HG02642 (cell line): ENCODE results near the gene KATNB1.
"Not testable (repeated sequence)": the region's sequence is repeated elsewhere in the genome, so short reads cannot be mapped to it uniquely, and the experiment has no call there.

Source experiments
- ATAC-seq: cut with Tn5 transposase; IDR thresholded peaks from one replicate; pipeline ENCODE4 v1.9.1; 2021; ENCODE audit warnings: mild to moderate bottlenecking; ENCODE audit not compliant: unreplicated experiment, poor library complexity

KATNB1 gene

DNA sequence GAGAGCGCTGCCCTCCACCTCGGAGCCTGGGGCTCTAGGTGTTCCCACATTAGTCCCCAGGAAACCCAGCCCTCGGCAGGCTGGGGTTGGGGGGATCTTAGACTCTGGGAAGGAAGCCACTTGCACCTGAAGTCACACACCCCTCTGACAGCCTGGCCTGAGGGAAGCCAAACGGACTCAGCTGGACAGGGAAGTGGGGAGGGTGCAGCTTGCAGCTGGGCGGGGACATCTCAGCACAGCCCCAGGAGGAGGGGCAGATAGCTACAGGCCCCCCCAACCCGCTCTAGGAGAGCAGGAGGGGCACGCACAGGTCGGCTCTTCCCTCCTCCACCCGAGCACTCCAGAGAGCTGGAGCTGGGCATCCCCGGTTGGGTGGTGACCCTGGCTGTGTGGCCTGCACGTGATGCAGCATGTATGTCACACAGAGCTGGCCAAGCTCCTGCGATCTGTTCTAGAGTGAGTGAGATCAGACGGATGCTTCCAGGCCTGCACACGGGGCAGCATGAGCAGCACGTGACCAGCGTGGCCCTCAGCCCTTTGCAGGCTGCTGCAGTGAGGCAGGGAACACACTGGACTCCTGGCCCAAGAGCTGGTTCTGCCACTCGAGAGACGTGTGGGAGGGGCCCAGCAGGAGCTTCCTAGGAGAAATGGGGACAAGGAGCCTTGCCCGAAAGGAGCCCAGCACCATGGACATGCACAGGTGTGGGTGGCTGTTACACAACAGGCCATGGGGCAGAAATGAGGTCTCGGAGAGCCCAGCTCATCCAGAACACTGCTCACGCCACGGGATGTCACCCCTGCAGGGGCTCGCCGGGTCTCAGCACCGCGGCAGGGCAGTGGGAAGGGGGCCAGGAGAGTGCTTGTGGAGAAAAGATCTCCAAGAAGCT is 51.3 kb downstream of the KATNB1 start:
- ATAC-seq: no peak

DNA sequence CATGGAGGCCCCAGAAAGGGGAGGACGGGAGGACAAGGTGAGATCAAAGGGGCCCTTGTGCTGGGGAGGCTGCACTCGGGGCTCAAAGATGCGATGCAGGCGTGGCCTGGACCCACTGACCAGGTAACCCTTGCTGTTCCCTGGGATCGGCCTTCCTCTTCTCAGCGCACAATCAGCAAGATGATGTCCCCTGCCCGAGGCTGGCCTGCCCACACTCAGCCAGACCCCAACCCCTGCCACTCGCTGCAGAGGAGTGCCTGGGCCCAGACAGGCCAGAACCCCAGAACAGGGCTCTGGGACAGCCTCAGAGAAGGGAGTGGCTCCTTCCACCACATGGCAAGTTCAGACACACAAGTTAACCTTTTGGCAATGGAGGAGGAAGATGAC is 51.9 kb downstream of the KATNB1 start:
- ATAC-seq: no peak

DNA sequence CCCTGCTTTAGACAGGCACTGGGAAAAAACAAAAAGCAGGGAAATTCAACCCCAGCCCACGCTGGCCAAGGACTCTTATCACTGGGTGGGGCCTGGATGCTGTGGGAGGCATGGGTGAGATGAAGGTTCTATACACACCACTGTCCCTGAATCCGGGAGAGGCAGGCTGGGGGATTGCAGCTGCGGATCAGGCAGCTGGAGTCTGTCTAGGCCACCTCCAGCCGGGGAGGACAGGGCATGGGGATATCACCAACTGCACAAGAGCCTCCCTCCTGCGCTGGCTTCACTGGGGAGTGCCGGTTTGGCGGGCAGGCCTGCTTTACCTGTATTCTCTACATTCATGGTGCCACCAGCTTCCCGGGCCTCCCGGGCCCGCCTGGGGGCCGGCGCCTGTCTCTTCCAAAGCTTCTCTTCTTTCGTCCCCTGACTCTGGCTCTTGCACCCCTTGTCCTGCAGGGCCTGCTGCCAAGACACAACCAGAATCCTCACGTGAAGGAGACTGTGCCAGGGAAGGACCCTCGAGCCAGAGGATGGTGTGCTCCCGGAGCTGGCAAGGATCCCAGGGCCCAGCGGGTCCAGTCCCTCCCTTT is 52.8 kb downstream of the KATNB1 start:
- ATAC-seq: no peak

DNA sequence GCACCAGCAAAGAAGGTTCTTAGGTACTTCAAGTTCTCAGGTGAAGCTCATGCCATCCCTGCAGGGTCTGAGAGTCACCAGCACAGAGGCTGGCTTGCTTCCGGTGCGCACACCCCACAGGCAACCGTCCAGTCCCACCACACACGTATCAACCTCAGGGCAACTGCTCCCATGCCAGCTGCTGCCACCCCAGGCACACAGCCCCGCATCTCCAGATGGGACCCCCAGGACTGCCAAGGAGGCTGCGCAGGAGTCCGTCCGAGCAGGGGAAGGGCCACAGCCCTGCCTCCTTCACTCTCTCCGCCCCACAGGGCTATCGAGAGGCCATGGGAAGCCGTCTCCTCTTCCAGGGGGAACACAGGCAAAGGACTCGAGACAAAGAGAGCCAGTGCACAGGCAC is 53.4 kb downstream of the KATNB1 start:
- no peak for ATAC-seq

DNA sequence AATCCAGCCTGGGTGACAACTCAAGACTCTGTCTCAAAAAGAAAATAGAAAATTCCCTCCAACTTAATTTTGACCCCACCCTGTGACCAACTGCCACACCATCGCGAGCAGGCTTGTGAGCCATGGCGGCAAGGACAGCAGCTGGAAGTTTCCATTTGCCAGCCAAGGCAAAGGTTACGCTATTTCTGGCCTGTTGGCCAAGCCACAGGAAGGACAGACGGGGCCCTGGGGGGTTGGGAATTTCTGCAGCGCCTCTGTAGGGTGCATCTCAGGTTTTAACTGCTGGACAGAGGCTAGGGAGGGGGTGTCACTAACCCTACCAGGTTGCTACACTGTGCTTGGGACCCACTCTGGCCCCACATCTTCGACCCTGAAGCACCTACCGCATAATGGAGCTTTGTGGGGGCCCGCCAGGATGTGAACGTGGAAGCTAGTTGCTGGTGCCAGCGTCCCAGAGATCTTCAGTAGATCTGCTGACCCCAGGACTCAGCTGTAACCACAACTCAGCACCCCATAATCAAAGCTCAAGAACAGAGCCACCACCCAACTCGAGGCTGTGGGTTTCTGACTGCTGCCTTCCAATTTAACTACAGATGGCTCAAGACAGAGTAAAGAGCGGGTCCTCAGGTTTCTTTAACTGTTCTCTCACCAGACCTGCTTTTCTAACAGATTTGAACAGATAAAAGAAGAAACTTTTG is 55.8 kb downstream of the KATNB1 start:
- ATAC-seq: no peak

DNA sequence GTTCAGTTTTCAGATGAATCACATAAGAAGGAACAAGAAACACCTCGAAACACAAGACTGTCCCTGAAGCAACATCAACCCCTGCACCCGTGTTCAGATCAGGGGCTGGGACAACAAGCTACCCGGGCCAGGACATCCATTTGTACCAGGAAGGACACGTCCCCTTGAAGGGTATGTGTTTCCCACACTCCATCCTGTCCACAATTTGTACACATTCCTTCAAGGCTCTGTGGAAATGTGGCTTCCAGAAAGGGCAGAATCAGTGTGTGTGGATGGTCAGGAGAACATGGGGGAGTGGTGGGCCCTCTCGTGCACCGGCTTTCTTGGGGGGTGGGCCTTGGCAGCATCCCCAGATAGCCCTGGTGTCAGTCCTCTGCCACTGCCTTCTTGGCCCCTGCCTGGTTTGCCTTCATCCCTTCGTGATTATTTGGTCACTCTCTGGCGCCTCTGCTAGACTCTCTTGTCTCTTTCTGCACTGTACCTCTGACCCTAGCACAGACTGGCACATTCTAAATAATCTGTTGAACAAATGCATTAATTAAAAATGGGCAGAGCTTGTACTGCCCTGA is 56.4 kb downstream of the KATNB1 start:
- ATAC-seq: no peak

DNA sequence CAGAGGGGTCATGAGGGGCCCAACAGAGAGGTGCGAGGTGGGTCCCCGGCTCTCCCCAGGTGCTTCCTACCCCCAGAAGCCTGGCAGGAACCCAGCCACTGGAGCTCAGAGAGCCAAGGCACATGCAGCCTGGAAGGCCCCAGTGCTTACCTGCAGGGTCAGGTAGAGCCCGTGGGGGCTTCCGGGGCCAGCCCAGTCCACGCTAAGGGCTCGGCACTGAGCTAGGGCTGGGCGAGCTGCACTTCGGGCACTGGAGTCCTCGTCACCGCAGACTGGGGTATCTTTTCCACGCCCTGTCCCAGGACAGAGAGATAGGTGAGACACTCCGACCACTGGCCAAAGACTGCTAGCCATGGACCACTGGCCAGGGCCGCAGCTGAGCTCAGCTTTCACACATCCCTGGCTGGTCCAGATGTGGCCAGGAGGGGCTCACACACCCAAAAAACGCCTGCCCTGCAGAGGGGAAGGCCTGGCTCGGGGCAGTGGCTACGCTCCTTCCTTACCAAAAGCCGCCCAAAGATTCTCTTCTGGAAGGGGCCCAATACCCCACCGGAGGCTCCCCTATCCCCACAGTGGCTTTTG is 59.4 kb downstream of the KATNB1 start:
- ATAC-seq: no peak

DNA sequence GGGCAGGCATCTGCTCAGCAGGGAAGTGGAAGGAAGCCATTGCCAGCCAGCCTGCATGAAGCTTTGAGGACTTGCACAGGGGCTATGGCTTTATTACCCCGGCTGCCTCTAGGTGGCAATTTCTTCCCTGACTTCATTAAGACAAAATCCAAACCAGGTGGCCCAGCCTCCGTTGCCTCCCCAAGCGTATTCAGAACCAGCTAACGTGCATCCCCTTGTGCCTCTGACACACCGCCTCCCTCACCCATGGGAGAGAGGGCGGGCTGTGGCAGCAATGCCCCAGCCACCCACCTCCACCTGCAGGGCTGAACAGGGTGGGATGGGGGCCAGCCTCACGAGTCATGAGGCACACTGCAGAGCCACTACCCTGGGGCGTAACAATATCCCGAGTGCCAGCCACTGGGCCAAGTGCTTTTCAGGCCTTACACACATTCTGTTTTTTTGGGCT is 59.9 kb downstream of the KATNB1 start:
- ATAC-seq: no peak

DNA sequence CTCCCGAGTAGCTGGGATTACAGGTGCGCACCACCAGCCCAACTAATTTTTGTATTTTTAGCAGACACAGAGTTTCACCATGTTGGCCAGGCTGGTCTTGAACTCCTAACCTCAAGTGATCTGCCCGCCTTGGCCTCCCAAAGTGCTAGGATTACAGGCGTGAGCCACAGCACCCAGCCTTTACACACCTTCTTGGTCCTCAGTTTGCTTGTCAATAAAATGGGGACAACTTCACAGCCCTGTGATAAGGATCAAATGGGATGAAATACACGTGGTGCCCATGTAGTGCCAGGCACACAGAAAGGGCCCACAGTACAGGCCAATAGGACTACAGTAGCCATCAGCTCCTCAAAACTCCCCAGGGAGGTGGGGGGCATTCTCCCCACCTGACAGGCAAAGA is 60.4 kb downstream of the KATNB1 start:
- not testable (repeated sequence) for ATAC-seq

DNA sequence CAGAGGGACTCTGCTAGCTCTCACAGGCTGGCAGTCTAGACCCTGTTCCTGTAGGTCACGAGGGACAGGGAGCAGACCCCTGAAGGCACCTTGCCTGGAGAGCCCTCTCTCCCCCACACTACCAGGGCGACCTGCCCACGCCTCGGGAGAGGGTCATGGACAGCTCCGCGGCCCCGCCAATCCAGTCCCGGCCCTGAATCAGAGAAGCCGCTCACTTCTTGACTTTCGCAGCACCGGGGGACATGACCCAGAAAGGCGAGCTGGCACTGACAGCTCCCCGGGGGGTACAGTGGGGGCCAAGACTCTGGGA is 61.6 kb downstream of the KATNB1 start:
- ATAC-seq: no peak

DNA sequence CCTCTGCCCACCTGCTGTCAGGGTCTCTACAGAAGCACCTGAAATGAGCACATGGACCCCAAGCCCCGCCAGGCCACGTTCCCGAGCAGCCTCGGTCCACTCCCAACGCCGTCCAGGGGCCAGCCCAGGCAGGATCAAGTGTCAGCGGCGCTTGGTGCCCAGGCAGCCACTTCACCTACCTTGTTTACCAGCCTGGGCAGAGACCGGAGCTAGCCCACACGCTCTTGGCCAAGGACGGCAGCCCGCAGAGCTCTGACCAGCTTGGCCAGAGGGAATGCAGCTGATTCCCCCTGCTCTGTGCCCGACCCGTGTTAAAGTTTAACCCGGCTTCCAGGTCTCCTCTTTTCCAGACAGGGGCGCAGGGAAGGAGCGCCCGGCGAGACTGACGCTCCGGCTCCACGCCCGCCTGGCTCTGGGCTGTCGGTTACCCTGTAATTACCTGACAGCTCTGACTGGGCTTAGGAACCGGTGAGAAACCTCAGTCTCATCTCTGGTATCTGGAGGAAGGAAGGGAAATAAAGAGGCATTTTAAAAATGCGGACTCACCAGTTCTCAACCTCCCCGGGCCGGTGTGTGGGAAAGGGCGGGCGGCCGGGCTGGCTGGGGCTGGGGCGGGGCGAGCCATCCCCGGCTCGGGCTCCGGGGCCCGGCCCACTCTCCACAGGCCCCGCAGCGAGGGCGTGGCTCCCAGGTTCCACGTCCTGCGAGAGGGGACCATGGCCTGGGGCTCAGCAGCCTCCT is 62.1 kb downstream of the KATNB1 start:
- ATAC-seq: no peak

DNA sequence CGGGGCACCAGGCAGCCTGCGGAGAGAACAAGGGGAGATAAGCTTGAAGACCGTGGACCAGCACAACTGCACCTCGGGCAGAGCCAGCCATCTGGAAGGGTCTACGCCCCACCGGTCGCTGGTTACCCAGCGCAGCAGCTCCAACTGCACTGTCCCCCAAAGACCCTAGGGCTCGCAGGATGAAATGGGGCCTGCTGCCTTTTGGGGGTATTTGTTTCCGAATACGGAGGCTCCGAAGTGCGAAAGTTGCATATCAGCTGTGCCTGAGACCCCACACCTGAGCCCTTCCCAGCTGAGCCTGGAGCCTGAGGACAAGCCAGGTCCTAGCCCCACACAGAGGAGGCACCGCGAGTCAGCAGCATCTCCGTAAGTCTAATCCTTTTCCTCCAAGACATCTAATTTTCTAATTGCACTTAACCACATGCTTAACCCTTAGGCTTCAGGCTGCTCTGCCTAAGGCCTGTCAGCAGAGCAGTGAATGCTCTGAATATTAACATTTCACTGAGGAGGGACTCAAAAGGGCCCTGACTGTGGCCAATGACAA is 62.8 kb downstream of the KATNB1 start:
- ATAC-seq: no peak

DNA sequence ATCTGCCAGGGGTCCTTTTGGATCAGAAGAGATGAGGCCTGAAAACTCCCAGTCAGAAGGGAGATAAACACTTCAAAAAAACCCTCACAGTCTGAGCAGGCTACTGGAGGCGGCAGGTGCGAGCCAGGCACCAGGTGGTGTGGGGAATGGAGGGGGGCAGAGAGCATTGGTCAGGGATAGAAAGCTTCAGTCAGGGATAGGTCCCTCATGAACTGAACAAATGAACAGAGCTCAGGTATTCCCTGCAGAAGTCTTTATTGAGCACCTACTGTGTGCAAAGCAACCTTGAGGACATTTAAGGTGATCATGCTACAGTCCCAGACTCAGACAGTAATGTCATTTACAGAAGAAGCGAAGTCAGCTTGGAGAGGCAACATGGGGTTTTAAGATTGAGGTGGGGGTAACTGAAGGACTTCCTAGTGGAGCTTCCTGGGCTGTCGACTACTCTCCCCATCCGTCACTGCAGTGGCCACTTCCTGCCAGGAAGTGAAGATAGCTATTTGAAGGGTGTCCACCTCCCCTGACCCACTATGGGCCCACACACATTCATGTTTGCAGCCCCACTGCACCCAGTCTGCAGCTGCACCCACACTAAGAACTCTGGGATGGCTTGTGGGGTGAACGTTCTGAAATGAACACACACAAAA is 63.5 kb downstream of the KATNB1 start:
- no peak for ATAC-seq

DNA sequence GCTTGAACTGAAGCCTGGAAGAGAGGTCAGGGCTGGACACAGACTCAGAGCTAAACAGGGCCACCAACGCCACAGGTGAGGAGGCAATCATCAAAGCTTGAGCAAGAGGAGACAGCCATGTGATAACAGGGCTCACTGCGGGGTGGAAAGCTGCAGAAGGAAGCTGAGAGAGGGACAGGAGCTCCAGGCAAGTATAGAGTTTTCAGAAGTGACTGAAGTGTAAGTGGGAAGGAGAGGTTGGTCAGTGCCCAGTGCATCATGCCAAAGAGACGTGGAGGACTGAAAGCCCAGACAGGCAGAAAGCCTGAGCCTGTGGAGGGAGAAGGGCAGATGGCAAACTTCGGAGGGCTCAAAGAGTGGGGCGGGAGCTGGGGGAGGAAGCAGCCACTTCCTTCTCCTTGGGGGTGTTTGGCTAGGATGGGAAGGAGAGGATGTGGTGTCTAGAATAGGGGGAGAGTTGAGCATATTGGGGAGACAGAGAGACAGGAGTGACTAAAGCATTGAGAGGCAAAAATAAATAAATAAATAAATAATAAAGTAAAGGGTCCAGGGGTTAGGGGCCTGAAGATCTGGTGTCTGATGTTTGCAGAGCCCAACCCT is 64.1 kb downstream of the KATNB1 start:
- no peak for ATAC-seq

DNA sequence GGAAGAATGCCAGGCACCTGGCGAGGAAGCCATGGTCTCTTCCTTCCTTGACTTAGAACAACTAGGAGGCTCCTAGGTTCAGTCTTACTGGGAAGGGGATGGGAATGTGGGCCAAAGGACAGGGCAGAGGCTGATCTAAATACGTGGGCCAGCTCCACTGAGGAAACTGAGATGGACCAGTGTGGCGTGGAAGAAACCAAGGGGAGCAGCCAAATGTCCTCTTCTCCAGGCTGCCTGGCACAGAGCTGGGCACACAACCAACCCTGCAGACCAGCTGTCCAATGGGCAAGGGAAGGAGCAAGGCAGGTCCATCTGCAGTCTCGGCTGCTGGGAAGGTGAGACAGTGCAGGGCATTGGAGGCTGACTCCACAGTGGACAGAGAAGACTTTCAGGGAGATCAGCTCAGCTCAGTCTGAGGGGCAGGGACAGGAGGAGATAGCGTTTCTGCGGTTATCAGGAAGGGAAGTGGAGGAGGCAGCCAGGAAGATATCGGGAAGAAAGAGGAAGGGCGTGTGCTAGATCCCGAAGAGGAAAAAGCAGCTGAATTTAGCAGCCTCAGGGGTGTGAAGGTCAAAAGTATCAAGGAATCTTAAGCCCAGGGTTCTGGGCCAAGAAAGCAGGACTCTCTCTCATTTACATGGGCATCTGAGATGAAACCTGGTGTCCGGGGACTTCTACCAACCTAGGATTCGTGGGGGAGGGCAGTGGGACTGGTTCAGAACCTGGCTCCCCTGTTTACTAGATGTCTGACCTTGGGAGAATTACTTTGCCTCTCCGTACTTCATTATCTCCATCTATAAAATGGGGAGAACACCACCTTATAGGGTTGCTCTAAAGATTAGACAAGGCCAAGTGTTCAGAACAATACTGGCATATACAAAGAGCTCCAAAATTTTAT is 64.9 kb downstream of the KATNB1 start:
- ATAC-seq: no peak

DNA sequence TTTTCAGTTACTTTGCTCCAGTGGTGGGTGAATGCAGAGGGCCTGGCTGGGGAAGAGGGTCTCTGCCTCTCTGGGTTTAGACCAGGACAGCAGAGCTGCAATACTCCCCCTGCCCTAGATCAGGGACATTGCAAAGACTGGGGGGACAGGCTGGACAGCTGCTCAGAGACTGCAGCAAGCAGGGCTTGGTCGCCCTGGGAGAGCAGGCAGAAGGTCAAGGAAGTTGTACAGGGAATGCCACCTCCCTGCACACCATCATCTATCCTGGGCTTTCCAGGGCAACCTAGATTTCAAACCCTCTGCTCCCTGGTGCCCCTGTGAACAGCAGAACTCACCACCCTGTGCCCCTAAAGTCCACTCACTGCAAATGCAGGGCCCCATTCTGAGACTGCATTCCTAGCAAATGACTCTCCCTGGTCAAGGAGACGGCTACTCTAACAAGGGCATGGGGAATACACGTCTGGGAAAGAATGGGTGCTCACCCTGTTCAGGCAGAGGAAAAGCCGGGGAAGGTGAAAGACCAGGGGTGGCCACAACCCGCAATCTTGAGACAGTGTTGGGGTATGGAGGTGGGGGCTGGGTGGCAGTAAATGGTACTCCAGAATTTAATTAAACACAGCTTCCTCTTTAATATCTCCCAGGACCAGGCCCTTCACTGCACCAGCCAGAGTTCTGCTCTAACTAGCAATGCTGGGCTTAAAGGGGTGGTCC is 65.7 kb downstream of the KATNB1 start:
- no peak for ATAC-seq

DNA sequence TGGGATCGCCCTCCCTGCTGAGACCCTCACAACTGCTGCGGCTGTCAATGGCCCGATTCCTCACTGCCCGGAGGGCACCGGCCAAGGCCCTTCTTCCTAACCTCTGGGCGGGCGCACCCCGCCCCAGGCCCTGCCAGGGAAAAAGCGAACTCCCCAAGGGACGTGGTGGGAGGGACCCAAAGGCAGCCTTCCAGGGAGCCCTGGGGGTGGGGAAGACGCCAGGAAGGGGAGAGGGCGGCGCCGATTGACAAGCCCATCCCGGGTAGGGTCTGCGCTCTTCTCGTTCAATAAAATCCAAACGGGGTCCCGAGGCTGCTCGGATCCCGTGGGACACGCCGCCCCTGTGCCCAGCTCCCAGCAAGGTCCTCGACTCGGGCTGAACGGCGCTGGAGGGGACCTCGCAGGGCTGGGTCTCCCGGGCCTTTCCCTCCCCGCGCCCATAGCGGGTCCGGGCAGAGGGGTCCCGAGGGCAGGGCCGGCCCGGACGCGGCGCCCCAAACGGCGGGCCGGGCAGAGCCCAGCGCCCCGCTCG is 66.3 kb downstream of the KATNB1 start:
- no peak for ATAC-seq
